Measurements from ENCODE around the gene AGTRAP. TPM values are rescaled to one million over a fixed set of nuclear protein-coding genes. Genes with fewer than 3 reads are reported as not detected.

Gene AGTRAP
- total and polyA plus RNA-seq, 4 donors, result 22.2 to 61.2 (median 36.9) TPM

GRCh38 chr1:11714831-11715575, 20.9 kb upstream of the AGTRAP start:
- H3K27me3 ChIP-seq (ENCODE audit: control insufficient read depth in 1 of 2, insufficient read depth in 2 of 2, low read length in 1 of 2), result no peaks in the 10 kb centered on the region
- no peak for ATAC-seq (ENCODE audit: low FRiP score)
- intact Hi-C loops (cut with DNase I), result no loop called here

GRCh38 chr1:11719313-11720032, 16.5 kb upstream of the AGTRAP start:
- peak; percentile 92 for ATAC-seq (ENCODE audit: low FRiP score)
- H3K27ac ChIP-seq (ENCODE audit: low read depth in 1 of 2, low read length in 2 of 2), result no peak overlapping the region
- no peaks in the 10 kb centered on the region for H3K27me3 ChIP-seq (ENCODE audit: control insufficient read depth in 1 of 2, insufficient read depth in 2 of 2, low read length in 1 of 2)
- H3K4me3 ChIP-seq (ENCODE audit: low read length in 2 of 2), result no peak overlapping the region
- 6 to 7% methylated on average over 44 of the region's 44 CpGs for WGBS, 2 donors
- intact Hi-C loops (cut with DNase I), result loop anchor here (1.0 to 5.0 kb wide), 3 partner anchors 67 to 477 kb away; partner anchors contain the start of genes FBXO2 (in 1 of the 2) and FBXO44 (in 1 of the 2)
- H3K36me3 ChIP-seq (ENCODE audit: control insufficient read depth in 1 of 2, insufficient read depth in 2 of 2, low read length in 1 of 2), result no peaks in the 10 kb centered on the region
- DNase-seq, result peak; percentile 91 to 95
- no peaks in the 10 kb centered on the region for H3K4me1 ChIP-seq (ENCODE audit: control insufficient read depth in 1 of 2, insufficient read depth in 2 of 2, low read length in 2 of 2)
- no peaks in the 10 kb centered on the region for H3K9me3 ChIP-seq (ENCODE audit: control insufficient read depth, low read length)

More at GRCh38 chr1:11714831-11715575, 20.9 kb upstream of the AGTRAP start:
- H3K4me1 ChIP-seq (ENCODE audit: control insufficient read depth in 1 of 2, insufficient read depth in 2 of 2, low read length in 2 of 2), result no peaks in the 10 kb centered on the region
- no peak overlapping the region for H3K4me3 ChIP-seq (ENCODE audit: low read length in 2 of 2)
- WGBS, 2 donors, result 76 to 82% methylated on average over 24 of the region's 24 CpGs
- H3K27ac ChIP-seq (ENCODE audit: low read depth in 1 of 2, low read length in 2 of 2), result no peak overlapping the region
- DNase-seq, result no peak
- no peaks in the 10 kb centered on the region for H3K36me3 ChIP-seq (ENCODE audit: control insufficient read depth in 1 of 2, insufficient read depth in 2 of 2, low read length in 1 of 2)
- no peaks in the 10 kb centered on the region for H3K9me3 ChIP-seq (ENCODE audit: control insufficient read depth, low read length)

- Histone ChIP-seq H3K4me3 (ENCODE audit: low read length in 2 of 2) (no peak overlapping the region), H3K4me1 (ENCODE audit: control insufficient read depth in 1 of 2, insufficient read depth in 2 of 2, low read length in 2 of 2) (no peaks in the 10 kb centered on the region), H3K27ac (ENCODE audit: low read depth in 1 of 2, low read length in 2 of 2) (no peak overlapping the region), H3K9me3 (ENCODE audit: control insufficient read depth, low read length) (no peaks in the 10 kb centered on the region), H3K36me3 (ENCODE audit: control insufficient read depth in 1 of 2, insufficient read depth in 2 of 2, low read length in 1 of 2) (no peaks in the 10 kb centered on the region), H3K27me3 (ENCODE audit: control insufficient read depth in 1 of 2, insufficient read depth in 2 of 2, low read length in 1 of 2) (no peaks in the 10 kb centered on the region)
- no peak for DNase-seq
- WGBS, 2 donors, result 69 to 70% methylated on average over 12 of the region's 12 CpGs
- peak; percentile 27 for ATAC-seq (ENCODE audit: low FRiP score)
- intact Hi-C loops (cut with DNase I), result loop anchor here (5.0 kb wide), 2 partner anchors 68 to 478 kb away; partner anchors contain the start of genes FBXO2 (in 1 of the 2) and FBXO44 (in 1 of the 2)
These were observed 15.9 kb upstream of the AGTRAP start for GRCh38 chr1:11720033-11720376.

DNA sequence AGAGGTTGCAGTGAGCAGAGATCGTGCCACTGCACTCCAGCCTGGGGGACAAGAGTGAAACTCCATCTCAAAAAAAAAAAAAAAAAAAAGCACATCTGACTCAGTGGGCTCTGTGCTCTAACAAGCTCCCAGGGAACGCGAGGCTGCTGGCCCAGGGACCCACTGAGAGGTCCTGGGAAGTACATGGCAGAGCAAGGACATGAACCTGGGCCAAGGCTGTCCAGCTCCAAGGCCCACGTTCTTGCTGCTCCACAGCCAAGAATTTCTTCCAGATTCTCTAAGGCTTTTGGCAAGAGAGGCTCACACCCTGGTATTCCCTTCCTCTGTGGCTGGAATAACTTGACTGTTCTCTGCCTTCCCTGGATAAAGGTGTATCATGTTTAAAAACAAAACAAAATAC, 15.4 kb upstream of the AGTRAP start:
- H3K9me3 ChIP-seq (ENCODE audit: control insufficient read depth, low read length), result no peaks in the 10 kb centered on the region
- H3K4me3 ChIP-seq (ENCODE audit: low read length in 2 of 2), result no peak overlapping the region
- no peak for ATAC-seq (ENCODE audit: low FRiP score)
- no peaks in the 10 kb centered on the region for H3K27me3 ChIP-seq (ENCODE audit: control insufficient read depth in 1 of 2, insufficient read depth in 2 of 2, low read length in 1 of 2)
- H3K36me3 ChIP-seq (ENCODE audit: control insufficient read depth in 1 of 2, insufficient read depth in 2 of 2, low read length in 1 of 2), result no peaks in the 10 kb centered on the region
- intact Hi-C loops (cut with DNase I), result loop anchor here (5.0 kb wide), 2 partner anchors 68 to 478 kb away; partner anchors contain the start of genes FBXO2 (in 1 of the 2) and FBXO44 (in 1 of the 2)
- DNase-seq, result no peak
- WGBS, 2 donors, result 5 to 7% methylated on average over 4 of the region's 4 CpGs
- H3K4me1 ChIP-seq (ENCODE audit: control insufficient read depth in 1 of 2, insufficient read depth in 2 of 2, low read length in 2 of 2), result no peaks in the 10 kb centered on the region
- H3K27ac ChIP-seq (ENCODE audit: low read depth in 1 of 2, low read length in 2 of 2), result no peak overlapping the region

- WGBS, 2 donors, result 20 to 26% methylated on average over 4 of the region's 4 CpGs
- intact Hi-C loops (cut with DNase I), result loop anchor here (5.0 kb wide), 2 partner anchors 69 to 479 kb away; partner anchors contain the start of genes FBXO2 (in 1 of the 2) and FBXO44 (in 1 of the 2)
- ATAC-seq (ENCODE audit: low FRiP score) (no peak), DNase-seq (no peak)
- Histone ChIP-seq H3K4me1 (ENCODE audit: control insufficient read depth in 1 of 2, insufficient read depth in 2 of 2, low read length in 2 of 2) (no peaks in the 10 kb centered on the region), H3K4me3 (ENCODE audit: low read length in 2 of 2) (no peak overlapping the region), H3K27ac (ENCODE audit: low read depth in 1 of 2, low read length in 2 of 2) (no peak overlapping the region), H3K9me3 (ENCODE audit: control insufficient read depth, low read length) (no peaks in the 10 kb centered on the region), H3K36me3 (ENCODE audit: control insufficient read depth in 1 of 2, insufficient read depth in 2 of 2, low read length in 1 of 2) (no peaks in the 10 kb centered on the region), H3K27me3 (ENCODE audit: control insufficient read depth in 1 of 2, insufficient read depth in 2 of 2, low read length in 1 of 2) (no peaks in the 10 kb centered on the region)
These were observed 14.6 kb upstream of the AGTRAP start for GRCh38 chr1:11721311-11721710.

DNA sequence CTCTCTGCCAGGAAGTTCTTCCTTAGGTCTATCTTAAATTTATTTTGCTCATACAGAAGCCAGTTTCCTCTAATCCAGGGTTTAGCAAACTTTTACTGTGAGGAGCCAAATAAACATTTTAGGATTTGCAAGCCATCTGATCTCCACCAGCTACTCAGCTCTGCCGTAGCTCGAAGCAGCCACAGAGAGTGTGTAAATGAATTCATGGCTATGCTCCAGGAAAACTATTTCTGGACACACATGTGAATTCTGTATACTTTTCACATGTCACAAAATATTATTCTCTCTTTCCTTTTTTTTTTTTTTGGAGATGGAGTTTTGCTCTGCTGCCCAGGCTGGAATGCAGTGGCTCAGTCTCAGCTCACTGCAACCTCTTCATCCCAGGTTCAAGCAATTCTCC, 13.4 kb upstream of the AGTRAP start:
- intact Hi-C loops (cut with DNase I), result loop anchor here (5.0 kb wide), 2 partner anchors 70 to 480 kb away; partner anchors contain the start of genes FBXO2 (in 1 of the 2) and FBXO44 (in 1 of the 2)
- WGBS, 2 donors, result 7% methylated on average over 2 of the region's 2 CpGs
- no peak overlapping the region for H3K27ac ChIP-seq (ENCODE audit: low read depth in 1 of 2, low read length in 2 of 2)

DNA sequence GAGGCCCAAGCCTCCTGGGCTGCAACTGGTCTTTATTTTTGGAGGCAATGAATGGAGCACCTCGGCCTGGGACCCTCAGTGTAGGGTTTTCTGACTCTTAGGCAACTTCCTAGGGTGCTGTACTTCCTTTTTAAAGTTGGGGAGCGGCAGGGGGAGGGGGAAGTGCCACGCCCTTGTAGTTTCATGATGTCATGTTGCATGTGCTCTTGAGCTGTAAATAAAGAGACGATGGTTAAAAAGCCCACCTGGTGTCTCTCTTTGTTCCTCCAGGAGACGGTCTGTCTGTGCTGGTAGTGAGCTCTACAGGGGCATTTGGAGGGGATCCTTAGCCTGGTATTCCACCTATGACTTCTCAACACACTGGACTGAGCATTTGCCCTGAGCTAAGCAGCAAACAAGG, 10.3 kb upstream of the AGTRAP start:
- H3K36me3 ChIP-seq (ENCODE audit: control insufficient read depth in 1 of 2, insufficient read depth in 2 of 2, low read length in 1 of 2), result no peaks in the 10 kb centered on the region
- H3K4me3 ChIP-seq (ENCODE audit: low read length in 2 of 2), result no peak overlapping the region
- WGBS, 2 donors, result 90 to 92% methylated on average over 5 of the region's 5 CpGs
- ATAC-seq (ENCODE audit: low FRiP score) (no peak), DNase-seq (no peak)
- intact Hi-C loops (cut with DNase I), result no loop called here
- H3K9me3 ChIP-seq (ENCODE audit: control insufficient read depth, low read length), result no peaks in the 10 kb centered on the region
- no peak overlapping the region for H3K27ac ChIP-seq (ENCODE audit: low read depth in 1 of 2, low read length in 2 of 2)
- no peaks in the 10 kb centered on the region for H3K4me1 ChIP-seq (ENCODE audit: control insufficient read depth in 1 of 2, insufficient read depth in 2 of 2, low read length in 2 of 2)
- H3K27me3 ChIP-seq (ENCODE audit: control insufficient read depth in 1 of 2, insufficient read depth in 2 of 2, low read length in 1 of 2), result no peaks in the 10 kb centered on the region

More for the DNA sequence above, 13.4 kb upstream of the AGTRAP start:
- H3K4me3 ChIP-seq (ENCODE audit: low read length in 2 of 2), result no peak overlapping the region
- H3K36me3 ChIP-seq (ENCODE audit: control insufficient read depth in 1 of 2, insufficient read depth in 2 of 2, low read length in 1 of 2), result no peaks in the 10 kb centered on the region
- H3K27me3 ChIP-seq (ENCODE audit: control insufficient read depth in 1 of 2, insufficient read depth in 2 of 2, low read length in 1 of 2), result no peaks in the 10 kb centered on the region
- ATAC-seq (ENCODE audit: low FRiP score), result no peak
- H3K4me1 ChIP-seq (ENCODE audit: control insufficient read depth in 1 of 2, insufficient read depth in 2 of 2, low read length in 2 of 2), result no peaks in the 10 kb centered on the region
- DNase-seq, result no peak
- H3K9me3 ChIP-seq (ENCODE audit: control insufficient read depth, low read length), result no peaks in the 10 kb centered on the region

DNA sequence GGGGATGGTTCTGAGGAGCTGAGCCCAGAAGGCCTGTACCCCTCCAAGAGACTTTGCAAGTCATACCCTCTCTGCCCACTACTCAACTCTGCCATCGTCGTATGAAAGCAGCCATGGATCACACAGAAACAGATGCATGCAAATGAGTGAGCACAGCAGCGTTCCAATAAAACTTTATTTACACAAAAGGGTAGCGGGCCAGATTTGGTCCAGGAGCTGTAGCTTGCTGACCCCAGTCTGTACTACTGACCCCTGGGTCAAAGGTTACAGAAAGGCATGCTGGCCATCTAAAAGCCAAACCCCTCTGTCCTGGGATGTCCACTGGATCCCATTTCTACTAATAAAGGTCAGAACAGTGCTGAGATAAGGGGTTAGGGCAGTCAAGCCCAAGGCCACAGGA, 8.8 kb upstream of the AGTRAP start:
- intact Hi-C loops (cut with DNase I), result no loop called here
- no peak overlapping the region for H3K4me3 ChIP-seq (ENCODE audit: low read length in 2 of 2)
- H3K36me3 ChIP-seq (ENCODE audit: control insufficient read depth in 1 of 2, insufficient read depth in 2 of 2, low read length in 1 of 2), result no peaks in the 10 kb centered on the region
- H3K9me3 ChIP-seq (ENCODE audit: control insufficient read depth, low read length), result no peaks in the 10 kb centered on the region
- WGBS, 2 donors, result 91 to 92% methylated on average over 4 of the region's 4 CpGs
- H3K4me1 ChIP-seq (ENCODE audit: control insufficient read depth in 1 of 2, insufficient read depth in 2 of 2, low read length in 2 of 2), result no peaks in the 10 kb centered on the region
- H3K27me3 ChIP-seq (ENCODE audit: control insufficient read depth in 1 of 2, insufficient read depth in 2 of 2, low read length in 1 of 2), result no peaks in the 10 kb centered on the region
- DNase-seq (no peak), ATAC-seq (ENCODE audit: low FRiP score) (no peak)
- H3K27ac ChIP-seq (ENCODE audit: low read depth in 1 of 2, low read length in 2 of 2), result no peak overlapping the region
